ENCODE data around the gene GPATCH2L. TPM values are rescaled to one million over a fixed set of nuclear protein-coding genes. Genes with fewer than 3 reads are reported as not detected.

The GPATCH2L gene
- total RNA-seq, 2 donors from 2014 or later, result 62.5 to 83.8 TPM

DNA sequence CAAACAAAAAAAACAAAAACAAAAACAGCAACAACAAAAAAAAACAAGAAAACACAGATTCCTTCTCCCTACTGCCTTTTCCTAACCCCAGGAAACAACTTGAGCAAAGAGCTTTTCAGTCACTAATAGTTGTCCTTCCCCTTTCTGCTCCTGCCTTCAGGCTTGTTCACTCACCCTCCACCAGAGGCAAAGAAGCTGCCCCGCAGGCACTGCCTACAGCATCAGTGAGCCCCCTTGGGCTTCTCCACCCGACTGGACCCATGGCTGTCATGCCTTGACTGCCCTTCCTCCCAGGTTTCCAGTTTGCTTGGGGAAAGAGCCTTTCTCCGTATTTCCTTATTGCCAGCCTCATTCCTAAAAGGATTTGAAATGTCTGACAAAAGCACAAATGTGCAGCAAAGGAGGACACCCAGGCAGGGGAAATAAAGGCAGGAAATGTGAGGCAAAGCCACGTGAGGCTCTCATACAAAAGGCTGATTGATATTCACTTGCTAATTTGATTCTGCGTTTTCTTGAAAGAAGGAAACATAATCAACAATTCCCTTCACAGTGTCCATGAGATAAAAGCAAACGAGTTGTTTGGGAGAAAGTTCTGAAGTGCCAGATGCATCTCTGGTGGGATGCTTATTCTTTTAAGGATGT, 85.7 kb downstream of the GPATCH2L start:
- H3K4me1 Mint-ChIP-seq, result peaks cover 4% of the 10 kb centered on the region
- H3K27me3 Mint-ChIP-seq, result no peaks in the 10 kb centered on the region
- H3K36me3 Mint-ChIP-seq (ENCODE audit: low read depth), result peaks cover 43% of the 10 kb centered on the region
- ATAC-seq (replicated peaks), result no peak
- no peak overlapping the region for H3K4me3 Mint-ChIP-seq
- peaks cover 20% of the 10 kb centered on the region for H3K9me3 Mint-ChIP-seq
- H3K27ac Mint-ChIP-seq, result no peak overlapping the region

GRCh38 chr14:76245097-76245496, 93.4 kb downstream of the GPATCH2L start:
- H3K4me1 Mint-ChIP-seq, result no peaks in the 10 kb centered on the region
- ATAC-seq (replicated peaks), result no peak
- no peaks in the 10 kb centered on the region for H3K36me3 Mint-ChIP-seq (ENCODE audit: low read depth)
- no peak overlapping the region for H3K27ac Mint-ChIP-seq
- H3K9me3 Mint-ChIP-seq, result peaks cover 24% of the 10 kb centered on the region
- H3K4me3 Mint-ChIP-seq, result no peak overlapping the region
- H3K27me3 Mint-ChIP-seq, result peaks cover 2% of the 10 kb centered on the region

- ATAC-seq (replicated peaks), result no peak
- no peaks in the 10 kb centered on the region for H3K9me3 Mint-ChIP-seq
Measured at GRCh38 chr14:76250302-76250701, 98.6 kb downstream of the GPATCH2L start.

GRCh38 chr14:76252471-76252870, 100.7 kb downstream of the GPATCH2L start:
- no peaks in the 10 kb centered on the region for H3K4me1 Mint-ChIP-seq
- no peaks in the 10 kb centered on the region for H3K27me3 Mint-ChIP-seq
- no peaks in the 10 kb centered on the region for H3K36me3 Mint-ChIP-seq (ENCODE audit: low read depth)
- no peak overlapping the region for H3K4me3 Mint-ChIP-seq
- no peak for ATAC-seq (replicated peaks)
- H3K9me3 Mint-ChIP-seq, result no peaks in the 10 kb centered on the region
- H3K27ac Mint-ChIP-seq, result no peak overlapping the region

More at GRCh38 chr14:76250302-76250701, 98.6 kb downstream of the GPATCH2L start:
- H3K27ac Mint-ChIP-seq, result no peak overlapping the region
- H3K4me3 Mint-ChIP-seq, result no peak overlapping the region
- H3K4me1 Mint-ChIP-seq, result no peaks in the 10 kb centered on the region
- no peaks in the 10 kb centered on the region for H3K27me3 Mint-ChIP-seq
- no peaks in the 10 kb centered on the region for H3K36me3 Mint-ChIP-seq (ENCODE audit: low read depth)

GRCh38 chr14:76253111-76253510, 101.4 kb downstream of the GPATCH2L start:
- H3K27me3 Mint-ChIP-seq, result no peaks in the 10 kb centered on the region

DNA sequence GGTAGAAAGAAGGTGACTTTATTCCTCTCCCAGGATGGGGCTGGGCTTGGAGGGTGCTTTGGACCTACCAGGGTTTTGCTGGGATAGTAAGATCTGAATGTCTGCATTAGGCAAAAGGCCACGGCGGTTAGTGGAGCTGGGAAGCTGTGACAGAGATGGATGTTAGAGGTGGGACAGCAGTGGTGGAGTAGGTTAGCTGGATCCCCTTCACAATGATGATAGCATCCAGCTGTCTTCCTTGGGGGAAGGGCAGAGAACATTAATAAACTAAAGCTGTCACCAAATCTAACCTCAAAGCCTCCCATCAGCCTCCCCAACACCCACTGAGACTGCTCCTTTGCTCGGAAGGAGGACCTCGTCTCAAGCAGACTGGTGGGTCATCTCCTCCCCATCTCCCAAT, 104.8 kb downstream of the GPATCH2L start:
- Mint-ChIP-seq H3K9me3 (no peaks in the 10 kb centered on the region), H3K4me1 (no peaks in the 10 kb centered on the region), H3K27ac (no peak overlapping the region), H3K4me3 (no peak overlapping the region), H3K36me3 (ENCODE audit: low read depth) (no peaks in the 10 kb centered on the region), H3K27me3 (no peaks in the 10 kb centered on the region)
- ATAC-seq (replicated peaks), result no peak

More at GRCh38 chr14:76253111-76253510, 101.4 kb downstream of the GPATCH2L start:
- Mint-ChIP-seq H3K4me3 (no peak overlapping the region), H3K4me1 (no peaks in the 10 kb centered on the region), H3K9me3 (no peaks in the 10 kb centered on the region), H3K27ac (no peak overlapping the region), H3K36me3 (ENCODE audit: low read depth) (no peaks in the 10 kb centered on the region)
- ATAC-seq (replicated peaks), result no peak

DNA sequence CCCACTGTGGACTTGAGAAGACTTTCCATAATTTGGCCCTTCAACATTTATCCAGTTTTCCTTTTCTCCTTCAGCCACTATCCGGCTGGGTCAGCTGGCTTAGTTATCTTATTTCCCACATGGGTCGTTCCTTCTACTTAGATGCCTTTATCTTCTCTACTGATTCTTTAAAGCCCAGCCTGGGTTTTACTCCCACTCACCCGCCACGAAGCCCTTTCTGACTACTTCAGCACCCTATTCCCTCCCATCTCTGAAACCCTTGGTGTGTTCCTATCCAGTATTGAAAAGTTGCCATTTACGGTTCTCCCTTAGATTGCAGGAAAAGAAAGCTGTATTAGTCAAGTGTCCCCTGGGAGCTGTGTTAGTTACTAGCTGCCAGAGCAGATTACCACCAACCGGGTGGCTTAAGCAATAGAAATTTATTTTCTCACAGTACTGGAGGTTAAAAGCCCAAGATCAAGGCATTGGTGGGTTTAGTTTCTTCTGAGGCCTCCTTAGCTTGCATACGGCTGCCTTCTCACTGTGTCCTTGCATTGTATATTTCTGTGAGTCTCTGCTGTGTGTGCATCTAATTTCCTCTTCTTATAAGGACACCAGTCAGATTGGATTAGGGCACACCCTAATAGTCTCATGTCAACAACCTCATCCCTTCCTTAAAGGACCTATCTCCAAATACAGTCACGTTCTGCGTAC, 105.5 kb downstream of the GPATCH2L start:
- Mint-ChIP-seq H3K27ac (no peak overlapping the region), H3K36me3 (ENCODE audit: low read depth) (no peaks in the 10 kb centered on the region), H3K4me3 (no peak overlapping the region), H3K4me1 (no peaks in the 10 kb centered on the region), H3K27me3 (peaks cover 2% of the 10 kb centered on the region), H3K9me3 (no peaks in the 10 kb centered on the region)
- no peak for ATAC-seq (replicated peaks)

GRCh38 chr14:76257842-76258397, 106.2 kb downstream of the GPATCH2L start:
- no peak for ATAC-seq (replicated peaks)
- H3K27me3 Mint-ChIP-seq, result peaks cover 3% of the 10 kb centered on the region
- no peak overlapping the region for H3K4me3 Mint-ChIP-seq
- no peaks in the 10 kb centered on the region for H3K4me1 Mint-ChIP-seq
- no peaks in the 10 kb centered on the region for H3K9me3 Mint-ChIP-seq
- H3K27ac Mint-ChIP-seq, result no peak overlapping the region
- H3K36me3 Mint-ChIP-seq (ENCODE audit: low read depth), result no peaks in the 10 kb centered on the region

- Mint-ChIP-seq H3K27me3 (peaks cover 10% of the 10 kb centered on the region), H3K4me1 (no peaks in the 10 kb centered on the region), H3K9me3 (no peaks in the 10 kb centered on the region), H3K4me3 (no peak overlapping the region), H3K36me3 (ENCODE audit: low read depth) (no peaks in the 10 kb centered on the region), H3K27ac (no peak overlapping the region)
- no peak for ATAC-seq (replicated peaks)
Measured at GRCh38 chr14:76259029-76259735, 107.5 kb downstream of the GPATCH2L start.

DNA sequence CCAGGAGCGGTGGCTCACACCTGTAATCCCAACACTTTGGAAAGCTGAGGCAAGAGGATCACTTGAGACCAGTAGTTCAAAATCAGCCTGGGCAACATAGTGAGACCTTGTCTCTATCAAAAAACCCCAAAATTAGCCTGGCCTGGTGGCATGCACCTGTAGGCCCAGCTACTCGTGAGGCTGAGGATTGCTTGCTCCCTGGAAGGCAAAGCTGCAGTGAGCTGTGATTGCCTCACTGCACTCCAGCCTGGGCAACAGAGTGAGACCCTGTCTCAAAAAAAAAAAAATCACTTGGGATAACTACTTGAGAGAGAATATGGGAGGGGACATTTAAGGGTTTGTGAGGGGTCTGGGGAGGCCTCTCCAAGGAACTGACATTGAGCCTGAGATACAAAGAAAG, 109.0 kb downstream of the GPATCH2L start:
- no peak overlapping the region for H3K27ac Mint-ChIP-seq
- H3K4me1 Mint-ChIP-seq, result no peaks in the 10 kb centered on the region
- peaks cover 19% of the 10 kb centered on the region for H3K27me3 Mint-ChIP-seq
- no peaks in the 10 kb centered on the region for H3K9me3 Mint-ChIP-seq
- no peak for ATAC-seq (replicated peaks)
- no peaks in the 10 kb centered on the region for H3K36me3 Mint-ChIP-seq (ENCODE audit: low read depth)
- H3K4me3 Mint-ChIP-seq, result no peak overlapping the region

DNA sequence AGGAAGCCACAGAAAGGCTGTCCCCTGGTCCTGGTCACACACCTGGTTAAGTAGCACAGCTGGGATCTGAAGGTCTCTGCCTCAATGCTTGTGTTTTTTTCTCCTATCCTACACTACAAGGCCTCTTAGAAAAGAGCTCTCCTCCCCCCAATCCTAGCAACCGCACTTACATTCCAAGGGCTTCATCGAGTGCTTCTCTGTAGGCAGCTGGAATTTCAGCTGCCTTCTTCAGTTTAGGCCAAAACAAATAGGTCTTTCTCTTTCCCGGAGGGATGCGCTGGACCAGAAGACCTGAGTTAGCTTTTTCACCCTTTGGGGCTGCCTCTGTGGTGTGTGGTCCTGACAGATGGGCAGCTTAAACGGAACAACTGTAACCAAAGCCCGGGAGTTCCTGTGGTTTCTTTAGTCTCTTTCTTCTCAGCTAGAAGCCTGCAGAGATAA, 109.7 kb downstream of the GPATCH2L start:
- Mint-ChIP-seq H3K4me1 (no peaks in the 10 kb centered on the region), H3K9me3 (no peaks in the 10 kb centered on the region), H3K27me3 (peaks cover 26% of the 10 kb centered on the region), H3K36me3 (ENCODE audit: low read depth) (no peaks in the 10 kb centered on the region), H3K4me3 (no peak overlapping the region), H3K27ac (no peak overlapping the region)
- no peak for ATAC-seq (replicated peaks)

- Mint-ChIP-seq H3K4me1 (no peaks in the 10 kb centered on the region), H3K36me3 (ENCODE audit: low read depth) (no peaks in the 10 kb centered on the region), H3K4me3 (no peak overlapping the region), H3K27ac (no peak overlapping the region), H3K9me3 (no peaks in the 10 kb centered on the region), H3K27me3 (peaks cover 26% of the 10 kb centered on the region)
- no peak for ATAC-seq (replicated peaks)
Measured at GRCh38 chr14:76262641-76263040, 110.9 kb downstream of the GPATCH2L start.
